ENCODE measurements around the gene HIPK4. TPM values are rescaled to one million over a fixed set of nuclear protein-coding genes. Genes with fewer than 3 reads are reported as not detected.
"Not testable (repeated sequence)": the region's sequence is repeated elsewhere in the genome, so short reads cannot be mapped to it uniquely, and the experiment has no call there.

Gene HIPK4
- under 0.01 TPM in 1 of 2 replicates, not detected in the other for total RNA-seq

GRCh38 chr19:40390084-40390742 lies at the start of gene HIPK4:
HIPK4 (minus strand) TSS chr19:40390181; CDS start chr19:40389902, 279 bp downstream.
- DNase-seq (ENCODE audit: low read depth in 2 of 2): no peak

- DNase-seq (ENCODE audit: low read depth in 2 of 2): no peak
Observed at GRCh38 chr19:40438284-40438683, 48.3 kb upstream of the HIPK4 start.

- peak; percentile 91 to 92 for DNase-seq (ENCODE audit: low read depth in 2 of 2)
Observed at GRCh38 chr19:40433391-40434216, 43.6 kb upstream of the HIPK4 start.

- not testable (repeated sequence) for DNase-seq (ENCODE audit: low read depth in 2 of 2)
Observed at GRCh38 chr19:40432760-40433159, 42.8 kb upstream of the HIPK4 start.

GRCh38 chr19:40431698-40432097 lies 41.7 kb upstream of the HIPK4 start:
- DNase-seq (ENCODE audit: low read depth in 2 of 2): no peak

- DNase-seq (ENCODE audit: low read depth in 2 of 2): not testable (repeated sequence)
Observed at GRCh38 chr19:40430242-40430641, 40.3 kb upstream of the HIPK4 start.

- not testable (repeated sequence) for DNase-seq (ENCODE audit: low read depth in 2 of 2)
Observed at GRCh38 chr19:40428197-40428596, 38.2 kb upstream of the HIPK4 start.

GRCh38 chr19:40425450-40426287 lies 35.7 kb upstream of the HIPK4 start, which contains the start of gene SERTAD1:
SERTAD1 (minus strand) TSS chr19:40425992; CDS start chr19:40423546, 2,446 bp downstream.
- DNase-seq (ENCODE audit: low read depth in 2 of 2): peak; percentile 100

GRCh38 chr19:40424637-40425449 lies 34.9 kb upstream of the HIPK4 start:
- peak; percentile 31 to 44 for DNase-seq (ENCODE audit: low read depth in 2 of 2)

- no peak for DNase-seq (ENCODE audit: low read depth in 2 of 2)
Observed at GRCh38 chr19:40423938-40424337, 34.0 kb upstream of the HIPK4 start.

GRCh38 chr19:40422748-40423566 lies 33.0 kb upstream of the HIPK4 start:
- no peak for DNase-seq (ENCODE audit: low read depth in 2 of 2)

GRCh38 chr19:40421993-40422747 lies 32.2 kb upstream of the HIPK4 start:
- no peak for DNase-seq (ENCODE audit: low read depth in 2 of 2)

- peak; percentile 90 to 97 for DNase-seq (ENCODE audit: low read depth in 2 of 2)
Observed at GRCh38 chr19:40420766-40421765, 31.1 kb upstream of the HIPK4 start.

- no peak for DNase-seq (ENCODE audit: low read depth in 2 of 2)
Observed at GRCh38 chr19:40420451-40420765, 30.4 kb upstream of the HIPK4 start.

GRCh38 chr19:40419780-40420179 lies 29.8 kb upstream of the HIPK4 start:
- no peak for DNase-seq (ENCODE audit: low read depth in 2 of 2)

GRCh38 chr19:40419066-40419612 lies 29.2 kb upstream of the HIPK4 start:
- no peak for DNase-seq (ENCODE audit: low read depth in 2 of 2)

- DNase-seq (ENCODE audit: low read depth in 2 of 2): no peak
Observed at GRCh38 chr19:40418040-40418439, 28.1 kb upstream of the HIPK4 start.

GRCh38 chr19:40417643-40417981 lies 27.6 kb upstream of the HIPK4 start:
- no peak for DNase-seq (ENCODE audit: low read depth in 2 of 2)

Data from lung microvascular endothelial cell (primary cell).